Activated CD4-positive, alpha-beta memory T cell treated with anti-CD3 and anti-CD28 coated beads, Interleukin-2, amount 10 ng/mL, durations not matched to agents 7 days and 5 days (primary cell): ENCODE measurements around the gene MACROD1. TPM values are rescaled to one million over a fixed set of nuclear protein-coding genes. Genes with fewer than 3 reads are reported as not detected.

Experiments
- CTCF ChIA-PET: fragments of 350-600 bp; sonication (Branson Sonifier 250); formaldehyde crosslinking; loops from one replicate; lab custom pipeline; 2021; ENCODE audit warnings: antibody characterized with exemption, inconsistent platforms; lab: Charles Lee
- POLR2A ChIA-PET: fragments of 350-600 bp; sonication (Branson Sonifier 250); formaldehyde crosslinking; loops from one replicate; lab custom pipeline; 2021; ENCODE audit warnings: antibody characterized with exemption; lab: Charles Lee
- DNase-seq: peaks from one replicate; pipeline ENCODE4 v3.0.0-alpha.2; 2020
- H3K27ac Mint-ChIP-seq: one replicate; pipeline ENCODE4 v1.8.0; 2021; ENCODE audit warnings: mild to moderate bottlenecking, mixed read lengths
- H3K27me3 Mint-ChIP-seq: one replicate; pipeline ENCODE4 v1.8.0; 2021; ENCODE audit warnings: mixed read lengths
- H3K36me3 Mint-ChIP-seq: one replicate; pipeline ENCODE4 v1.8.0; 2021; ENCODE audit warnings: low read depth, mixed read lengths
- H3K4me1 Mint-ChIP-seq: one replicate; pipeline ENCODE4 v1.8.0; 2021; ENCODE audit warnings: mixed read lengths
- H3K4me3 Mint-ChIP-seq: one replicate; pipeline ENCODE4 v1.8.0; 2021; ENCODE audit warnings: mild to moderate bottlenecking, mixed read lengths
- H3K9me3 Mint-ChIP-seq: one replicate; pipeline ENCODE4 v1.8.0; 2021; ENCODE audit warnings: mixed read lengths
- total RNA-seq, 2 experiments: library from RNA; stranded (reverse); gene quantifications; one replicate each; pipeline ENCODE4 v1.2.3, GENCODE V29; 2021

The MACROD1 gene
- total RNA-seq, 2 experiments from 2014 or later, result 8.8 to 9.1 TPM

DNA sequence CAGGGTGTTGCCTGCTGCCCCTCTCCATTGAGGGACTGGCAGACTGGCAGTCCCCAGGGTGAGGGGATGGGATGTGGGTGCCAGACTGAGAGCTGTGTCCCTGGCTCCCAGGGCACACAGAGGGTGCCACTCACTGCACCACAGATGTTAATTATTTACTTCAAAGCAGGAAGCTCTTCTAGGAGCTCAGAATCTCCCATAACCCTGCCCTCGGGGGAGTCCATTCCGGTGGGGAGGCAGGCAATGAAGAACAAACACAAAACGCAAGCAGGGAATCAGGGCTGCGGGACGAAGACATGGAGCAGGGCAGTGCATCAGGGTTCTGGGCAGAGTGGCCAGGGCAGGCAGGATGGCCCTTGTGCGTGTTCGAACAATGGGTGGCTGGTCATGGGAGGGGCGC lies 154.5 kb downstream of the MACROD1 start:
- ChIA-PET POLR2A (no interaction called here), CTCF (no interaction called here)
- Mint-ChIP-seq H3K27me3 (peaks cover 21% of the 10 kb centered on the region), H3K9me3 (peaks cover 14% of the 10 kb centered on the region), H3K36me3 (peaks cover 2% of the 10 kb centered on the region), H3K27ac (no peak overlapping the region), H3K4me1 (peaks cover 4% of the 10 kb centered on the region), H3K4me3 (no peak overlapping the region)
- no peak for DNase-seq

DNA sequence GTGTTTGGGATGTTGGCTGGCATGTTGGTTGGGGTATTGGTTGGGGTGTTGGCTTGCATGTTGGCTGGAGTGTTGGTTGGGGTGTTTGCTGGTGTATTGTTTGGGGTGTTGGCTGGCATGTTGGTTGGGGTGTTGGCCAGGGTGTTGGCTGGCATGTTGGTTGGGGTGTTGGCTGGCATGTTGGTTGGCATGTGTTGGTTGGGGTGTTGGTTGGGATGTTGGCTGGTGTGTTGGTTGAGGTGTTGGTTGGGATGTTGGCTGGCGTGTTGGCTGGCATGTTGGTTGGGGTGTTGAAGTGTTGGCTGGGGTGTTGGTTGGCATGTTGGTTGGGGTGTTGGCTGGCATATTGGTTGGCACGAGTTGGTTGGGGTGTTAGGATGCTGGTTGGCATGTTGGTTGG lies 155.1 kb downstream of the MACROD1 start:
- Mint-ChIP-seq H3K4me1 (peaks cover 4% of the 10 kb centered on the region), H3K9me3 (peaks cover 14% of the 10 kb centered on the region), H3K36me3 (peaks cover 2% of the 10 kb centered on the region), H3K27ac (no peak overlapping the region), H3K4me3 (no peak overlapping the region), H3K27me3 (peaks cover 24% of the 10 kb centered on the region)
- no peak for DNase-seq
- ChIA-PET POLR2A (no interaction called here), CTCF (no interaction called here)

DNA sequence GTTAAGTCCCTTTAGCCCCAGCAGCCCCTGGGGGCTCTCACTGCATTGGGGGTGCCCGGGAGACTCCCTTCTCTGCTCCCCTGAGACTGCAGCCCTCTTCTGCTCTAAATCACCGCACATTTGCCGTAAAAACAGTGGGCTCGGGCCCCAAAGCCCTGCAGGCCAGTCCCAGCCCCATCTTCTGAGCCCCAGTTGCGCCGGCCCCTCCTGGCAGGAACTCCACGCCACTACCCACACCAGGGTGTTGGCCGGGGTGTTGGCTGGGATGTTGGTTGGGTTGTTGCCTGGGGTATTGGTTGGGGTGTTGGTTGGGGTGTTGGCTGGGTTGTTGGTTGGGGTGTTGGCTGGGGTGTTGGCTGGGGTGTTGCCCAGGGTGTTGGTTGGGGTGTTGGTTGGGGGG lies 156.2 kb downstream of the MACROD1 start:
- DNase-seq, result no peak
- peaks cover 14% of the 10 kb centered on the region for H3K9me3 Mint-ChIP-seq
- H3K27ac Mint-ChIP-seq, result no peak overlapping the region
- CTCF ChIA-PET, result no interaction called here
- H3K36me3 Mint-ChIP-seq, result peaks cover 2% of the 10 kb centered on the region
- peaks cover 24% of the 10 kb centered on the region for H3K27me3 Mint-ChIP-seq
- POLR2A ChIA-PET, result no interaction called here
- no peak overlapping the region for H3K4me3 Mint-ChIP-seq
- H3K4me1 Mint-ChIP-seq, result peaks cover 4% of the 10 kb centered on the region

DNA sequence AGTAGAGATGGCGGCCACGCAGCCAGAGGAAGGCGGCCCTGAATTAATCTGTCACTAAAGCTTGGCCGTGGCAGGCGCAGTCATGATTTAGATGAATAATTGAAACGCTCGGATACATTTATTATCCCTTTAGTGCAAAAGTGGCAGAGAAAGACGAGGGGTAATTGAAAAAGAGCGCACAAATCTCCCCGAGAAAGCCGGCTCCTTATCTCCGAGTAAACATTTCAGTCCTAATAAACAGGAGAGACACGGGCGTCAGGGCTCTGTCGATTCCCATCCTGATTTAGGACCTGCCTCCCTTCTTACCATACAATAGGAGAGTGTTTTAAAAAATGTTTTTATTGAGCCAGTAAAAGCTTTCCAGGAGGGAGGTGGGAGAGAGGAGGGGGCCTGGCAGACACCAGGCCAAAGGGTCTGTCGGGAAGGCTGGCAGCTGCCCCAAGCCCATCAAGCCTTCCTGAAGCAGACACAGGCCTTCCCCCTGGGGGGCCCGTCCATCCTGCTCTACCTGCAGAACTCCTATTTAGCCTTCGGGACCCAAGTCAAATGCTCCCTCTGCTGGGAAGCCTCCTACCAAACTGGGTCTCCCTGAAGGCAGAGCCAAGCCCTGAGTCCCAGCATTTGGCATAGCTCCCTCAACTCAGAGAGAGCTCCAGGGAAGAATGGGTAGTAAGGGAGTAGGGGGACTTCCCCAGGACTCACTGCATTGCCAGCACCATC lies 156.8 kb downstream of the MACROD1 start:
- ChIA-PET POLR2A (no interaction called here), CTCF (interaction anchor here (0.7 kb wide), 1 partner anchor 530 kb away, joined by 4 read pairs; no protein-coding TSS in a partner anchor)
- no peak overlapping the region for H3K4me3 Mint-ChIP-seq
- H3K27me3 Mint-ChIP-seq, result peaks cover 24% of the 10 kb centered on the region
- DNase-seq, result no peak
- H3K4me1 Mint-ChIP-seq, result peaks cover 4% of the 10 kb centered on the region
- H3K27ac Mint-ChIP-seq, result no peak overlapping the region
- H3K9me3 Mint-ChIP-seq, result peaks cover 14% of the 10 kb centered on the region
- peaks cover 2% of the 10 kb centered on the region for H3K36me3 Mint-ChIP-seq

DNA sequence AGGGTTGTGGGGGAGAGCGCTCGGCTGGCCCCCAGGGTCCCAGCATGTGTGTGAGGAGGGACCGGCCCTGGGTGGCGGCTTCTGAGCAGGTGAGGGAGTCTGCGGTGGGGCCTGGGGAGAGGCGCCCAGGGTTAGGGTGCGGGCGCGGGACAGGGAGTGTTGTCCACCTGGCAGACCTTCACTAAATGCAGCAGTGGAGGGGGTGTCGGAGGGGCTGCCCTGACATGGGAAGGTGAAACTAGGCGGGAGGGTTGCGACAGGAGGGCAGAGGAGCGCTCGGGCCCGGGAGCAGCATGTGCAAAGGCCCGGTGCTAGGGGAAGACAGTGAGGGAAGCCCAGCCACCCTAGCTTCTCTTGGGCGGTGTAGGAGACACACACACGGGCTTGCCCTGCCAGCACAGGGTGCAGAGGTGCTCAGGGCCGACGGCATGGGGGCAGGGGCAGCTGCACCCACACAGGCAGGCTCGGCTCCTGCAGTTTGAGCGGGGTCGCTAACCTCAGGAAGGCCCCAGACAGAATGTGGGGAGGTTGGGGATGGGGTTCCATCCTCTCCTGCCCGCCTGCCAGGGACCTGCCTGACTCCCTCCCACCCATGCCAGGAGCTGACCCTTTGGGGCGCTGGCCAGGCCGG lies 157.5 kb downstream of the MACROD1 start:
- Mint-ChIP-seq H3K4me3 (no peak overlapping the region), H3K27ac (no peak overlapping the region), H3K9me3 (peaks cover 14% of the 10 kb centered on the region), H3K4me1 (peaks cover 4% of the 10 kb centered on the region), H3K27me3 (peaks cover 24% of the 10 kb centered on the region), H3K36me3 (peaks cover 2% of the 10 kb centered on the region)
- DNase-seq, result no peak
- ChIA-PET CTCF (interaction anchor here (0.7 kb wide), 1 partner anchor 529 kb away, joined by 4 read pairs; no protein-coding TSS in a partner anchor), POLR2A (interaction anchor here (1.2 kb wide), 1 partner anchor 8 kb away, joined by 3 read pairs; no protein-coding TSS in a partner anchor)

DNA sequence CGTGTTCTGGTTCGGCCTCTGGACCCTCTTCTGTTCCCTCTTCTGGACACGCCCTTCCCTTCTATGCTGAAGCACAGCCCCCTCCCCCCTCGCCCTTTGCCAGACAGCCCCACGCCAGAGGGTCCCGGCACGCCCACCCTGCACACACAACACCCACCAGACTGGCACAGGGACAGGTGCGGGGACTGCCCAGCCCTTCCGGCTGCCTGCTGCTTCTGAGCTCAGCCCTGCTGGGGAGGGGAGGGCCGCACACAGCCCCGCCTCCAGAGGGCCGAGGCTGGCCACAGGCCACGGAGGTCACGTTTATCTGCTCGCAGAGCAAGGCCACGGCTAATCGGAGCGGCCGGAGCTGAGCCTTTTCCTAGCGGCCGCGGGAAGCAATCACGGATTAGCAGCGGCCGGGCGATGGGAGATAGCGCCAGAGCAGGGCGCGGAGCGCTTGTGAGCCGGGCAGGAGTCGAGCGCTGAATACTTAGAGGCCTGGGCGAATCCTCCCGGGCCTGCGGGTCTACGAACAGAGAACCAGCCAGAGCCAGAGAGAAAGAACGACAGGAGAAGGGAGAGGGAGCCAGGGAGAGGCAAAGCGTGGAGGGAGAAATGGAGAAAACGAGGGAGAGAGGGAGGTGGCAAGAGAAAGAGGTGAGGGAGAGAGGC lies 158.2 kb downstream of the MACROD1 start:
- H3K27me3 Mint-ChIP-seq, result peaks cover 24% of the 10 kb centered on the region
- H3K4me1 Mint-ChIP-seq, result peaks cover 4% of the 10 kb centered on the region
- no peak overlapping the region for H3K27ac Mint-ChIP-seq
- peaks cover 14% of the 10 kb centered on the region for H3K9me3 Mint-ChIP-seq
- DNase-seq, result no peak
- ChIA-PET POLR2A (interaction anchor here (1.2 kb wide), 1 partner anchor 8 kb away, joined by 3 read pairs; no protein-coding TSS in a partner anchor), CTCF (no interaction called here)
- H3K4me3 Mint-ChIP-seq, result no peak overlapping the region
- H3K36me3 Mint-ChIP-seq, result peaks cover 2% of the 10 kb centered on the region

DNA sequence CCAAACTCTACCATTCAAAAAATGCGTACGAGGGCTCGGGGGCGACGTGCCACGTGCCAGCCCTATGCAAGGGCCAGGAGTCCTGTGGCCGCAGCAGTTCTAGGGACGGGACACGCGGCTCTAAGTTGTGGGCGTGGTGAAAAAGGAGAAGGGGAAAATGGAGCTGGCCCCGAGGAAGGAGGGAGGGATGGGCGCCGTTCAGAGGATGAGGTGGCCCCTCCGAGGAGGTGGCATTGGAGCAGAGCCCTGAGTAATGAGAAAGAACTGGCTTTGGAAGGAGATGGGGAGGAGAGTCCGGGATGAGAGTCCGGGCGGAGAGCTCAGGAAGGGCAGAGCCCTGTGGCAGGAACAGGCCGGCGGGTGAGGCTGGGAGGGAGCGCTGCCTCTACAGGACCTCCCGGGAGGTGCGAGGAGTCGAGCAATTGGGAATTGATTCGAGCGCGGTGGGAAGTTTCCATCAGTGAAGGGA lies 158.7 kb downstream of the MACROD1 start:
- Mint-ChIP-seq H3K27me3 (peaks cover 24% of the 10 kb centered on the region), H3K4me1 (peaks cover 4% of the 10 kb centered on the region), H3K36me3 (peaks cover 2% of the 10 kb centered on the region), H3K4me3 (no peak overlapping the region), H3K9me3 (peaks cover 14% of the 10 kb centered on the region), H3K27ac (no peak overlapping the region)
- DNase-seq, result no peak
- CTCF ChIA-PET, result interaction anchor here (0.8 kb wide), 1 partner anchor 528 kb away, joined by 3 read pairs; no protein-coding TSS in a partner anchor
- POLR2A ChIA-PET, result interaction anchor here (1.2 kb wide), 1 partner anchor 9 kb away, joined by 3 read pairs; no protein-coding TSS in a partner anchor

DNA sequence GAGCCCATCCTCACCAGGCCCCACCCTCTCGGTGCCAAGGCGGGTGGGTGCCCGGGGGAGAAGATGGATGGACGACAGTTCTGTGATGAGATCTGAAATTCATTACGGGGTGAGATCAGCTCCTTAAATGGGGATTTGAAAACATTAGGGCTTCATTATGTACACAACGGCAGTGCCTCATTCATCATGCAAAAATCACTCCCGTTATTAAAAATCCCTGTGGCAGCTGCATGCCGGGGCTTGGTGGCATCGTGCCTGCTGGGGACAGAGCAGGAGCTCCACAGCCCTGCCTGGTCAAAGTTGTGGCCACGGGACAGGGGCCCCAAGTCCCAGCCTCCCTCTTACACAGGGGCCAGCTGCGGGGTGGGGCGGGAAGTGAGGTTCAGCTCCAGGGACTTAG lies 159.5 kb downstream of the MACROD1 start:
- peaks cover 5% of the 10 kb centered on the region for H3K4me1 Mint-ChIP-seq

DNA sequence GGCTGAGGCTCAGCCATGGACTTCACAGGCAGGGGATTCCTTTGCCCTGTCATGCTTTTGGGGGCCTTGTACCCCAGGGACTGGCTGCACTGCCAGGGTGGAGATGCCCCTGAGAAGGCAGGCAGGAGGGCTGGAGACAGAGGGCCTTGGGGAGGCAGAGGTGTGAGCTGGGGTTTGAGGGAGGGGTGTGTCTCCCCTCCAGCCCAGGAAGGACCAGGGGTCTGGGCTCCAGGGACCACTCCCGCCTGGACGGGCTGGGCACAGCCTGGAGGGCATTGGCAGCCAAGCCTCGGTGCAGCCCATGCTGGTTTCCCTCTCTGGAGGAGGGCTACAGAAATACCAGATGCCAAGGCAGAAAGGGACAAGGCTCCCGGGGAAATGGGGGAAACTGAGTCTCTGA lies 160.2 kb downstream of the MACROD1 start:
- H3K27ac Mint-ChIP-seq, result no peak overlapping the region
- CTCF ChIA-PET, result interaction anchor here (1.1 kb wide), 1 partner anchor 146 kb away, joined by 3 read pairs; no protein-coding TSS in a partner anchor
- no peak for DNase-seq
- peaks cover 26% of the 10 kb centered on the region for H3K27me3 Mint-ChIP-seq
- H3K4me3 Mint-ChIP-seq, result no peak overlapping the region
- H3K4me1 Mint-ChIP-seq, result peaks cover 8% of the 10 kb centered on the region
- peaks cover 2% of the 10 kb centered on the region for H3K36me3 Mint-ChIP-seq
- peaks cover 7% of the 10 kb centered on the region for H3K9me3 Mint-ChIP-seq
- POLR2A ChIA-PET, result interaction anchor here (1.6 kb wide), 1 partner anchor 11 kb away, joined by 3 read pairs; no protein-coding TSS in a partner anchor

More for the DNA sequence above, 159.5 kb downstream of the MACROD1 start:
- peaks cover 14% of the 10 kb centered on the region for H3K9me3 Mint-ChIP-seq
- no peak overlapping the region for H3K4me3 Mint-ChIP-seq
- no peak for DNase-seq
- peaks cover 2% of the 10 kb centered on the region for H3K36me3 Mint-ChIP-seq
- peaks cover 24% of the 10 kb centered on the region for H3K27me3 Mint-ChIP-seq
- ChIA-PET POLR2A (no interaction called here), CTCF (interaction anchor here (1.1 kb wide), 1 partner anchor 145 kb away, joined by 3 read pairs; no protein-coding TSS in a partner anchor)
- H3K27ac Mint-ChIP-seq, result no peak overlapping the region

DNA sequence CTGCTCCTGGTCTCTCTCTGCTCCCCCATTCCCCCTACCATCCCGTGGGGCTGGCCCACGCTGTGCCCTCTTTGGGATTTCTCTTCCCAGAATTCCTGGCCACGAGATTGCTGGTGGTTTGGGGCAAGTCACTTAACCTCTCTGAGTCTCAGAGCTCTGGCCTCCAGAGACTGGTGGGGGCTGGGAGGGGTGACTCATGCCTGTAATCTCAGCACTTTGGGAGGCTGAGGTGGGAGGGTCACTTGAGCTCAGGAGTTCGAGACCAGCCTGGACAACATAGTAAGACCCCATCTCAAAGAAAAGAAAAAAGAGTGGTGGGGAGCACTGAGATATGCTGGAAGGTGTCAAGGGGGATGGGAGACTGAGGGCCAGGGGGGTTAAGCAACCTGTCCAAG lies 161.3 kb downstream of the MACROD1 start:
- POLR2A ChIA-PET, result interaction anchor here (1.6 kb wide), 1 partner anchor 10 kb away, joined by 3 read pairs; no protein-coding TSS in a partner anchor
- Mint-ChIP-seq H3K27me3 (peaks cover 26% of the 10 kb centered on the region), H3K4me1 (peaks cover 11% of the 10 kb centered on the region), H3K9me3 (no peaks in the 10 kb centered on the region), H3K27ac (no peak overlapping the region), H3K36me3 (peaks cover 2% of the 10 kb centered on the region), H3K4me3 (no peak overlapping the region)
- DNase-seq, result no peak
- CTCF ChIA-PET, result no interaction called here

DNA sequence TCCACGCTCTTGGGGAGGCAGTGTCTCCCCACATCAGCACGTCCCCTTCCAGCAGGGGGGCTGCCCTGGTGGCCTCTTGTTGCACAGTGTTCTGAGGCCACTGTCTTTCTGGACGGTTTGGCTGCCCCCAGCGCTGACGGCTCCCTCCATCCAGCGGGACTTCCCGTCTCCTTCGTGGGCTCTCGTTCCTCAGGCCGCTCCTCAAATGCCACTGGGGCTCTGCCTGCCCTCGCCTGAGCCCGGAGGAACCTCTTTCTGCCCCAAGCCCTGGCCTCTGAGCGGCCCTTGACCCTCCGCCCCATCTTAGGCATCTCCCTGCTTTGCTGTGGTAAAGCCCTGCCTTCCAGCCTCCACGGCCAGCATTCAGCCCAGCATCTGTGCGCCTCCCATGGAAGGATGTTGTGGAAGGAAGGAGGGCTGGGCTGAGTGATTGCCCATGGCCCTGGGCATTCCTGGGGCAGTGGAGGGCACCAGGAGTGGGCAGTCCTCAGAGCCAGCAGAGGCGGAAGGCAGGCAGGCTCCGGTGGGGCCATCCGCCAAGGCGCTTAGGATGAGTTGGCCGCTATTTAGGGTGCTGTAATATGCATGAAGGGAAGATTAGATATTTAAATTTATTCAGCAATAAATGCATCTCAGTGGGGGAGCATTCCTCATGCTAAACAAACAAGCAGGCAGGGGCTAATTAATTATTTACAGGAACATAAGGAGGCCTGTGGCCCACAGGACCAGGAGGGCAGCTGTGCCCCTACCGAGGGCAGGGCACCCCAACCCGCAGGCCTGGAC lies 161.9 kb downstream of the MACROD1 start:
- Mint-ChIP-seq H3K27me3 (peaks cover 26% of the 10 kb centered on the region), H3K4me1 (peaks cover 12% of the 10 kb centered on the region), H3K36me3 (peaks cover 2% of the 10 kb centered on the region), H3K9me3 (no peaks in the 10 kb centered on the region), H3K4me3 (no peak overlapping the region), H3K27ac (no peak overlapping the region)
- ChIA-PET POLR2A (interaction anchor here (1.6 kb wide), 1 partner anchor 9 kb away, joined by 3 read pairs; no protein-coding TSS in a partner anchor), CTCF (interaction anchor here (4.9 kb wide), 1 partner anchor 145 kb away, joined by 107 read pairs; no protein-coding TSS in a partner anchor)
- no peak for DNase-seq
